GM18519 (cell line): ENCODE data around the gene RANGAP1.
"Not testable (repeated sequence)": the region's sequence is repeated elsewhere in the genome, so short reads cannot be mapped to it uniquely, and the experiment has no call there.

Experiments used
- ATAC-seq: cut with Tn5 transposase; IDR thresholded peaks from one replicate; pipeline ENCODE4 v1.9.1; 2021; ENCODE audit warnings: mild to moderate bottlenecking, moderate library complexity; ENCODE audit not compliant: unreplicated experiment, low FRiP score

RANGAP1 gene

GRCh38 chr22:41301085-41302020, 15.4 kb upstream of the RANGAP1 start, which contains the start of gene ZC3H7B:
Gene ZC3H7B (plus strand): TSS chr22:41301525. CDS start chr22:41320661, 19,136 bp downstream.
- peak; percentile 69 for ATAC-seq

GRCh38 chr22:41300661-41301060, 14.7 kb upstream of the RANGAP1 start:
- ATAC-seq: no peak

GRCh38 chr22:41296826-41297667, 11.1 kb upstream of the RANGAP1 start:
- no peak for ATAC-seq

- not testable (repeated sequence) for ATAC-seq
Observed at GRCh38 chr22:41294816-41295215, 8.8 kb upstream of the RANGAP1 start.

- no peak for ATAC-seq
Observed at GRCh38 chr22:41290262-41291221, 4.6 kb upstream of the RANGAP1 start.

GRCh38 chr22:41289671-41290070, 3.7 kb upstream of the RANGAP1 start:
- ATAC-seq: no peak

- ATAC-seq: no peak
Observed at GRCh38 chr22:41288245-41288946, 2.4 kb upstream of the RANGAP1 start.

- ATAC-seq: peak; percentile 13
Observed at GRCh38 chr22:41286639-41287091, 678 bp upstream of the RANGAP1 start.

GRCh38 chr22:41285441-41285819, 557 bp downstream of the RANGAP1 start:
- peak; percentile 14 for ATAC-seq

- ATAC-seq: no peak
Observed at GRCh38 chr22:41284465-41284864, 1.5 kb downstream of the RANGAP1 start.

- ATAC-seq: no peak
Observed at GRCh38 chr22:41280854-41281253, 5.1 kb downstream of the RANGAP1 start.

GRCh38 chr22:41280065-41280464, 5.9 kb downstream of the RANGAP1 start:
- ATAC-seq: no peak

- ATAC-seq: no peak
Observed at GRCh38 chr22:41274856-41275255, 11.1 kb downstream of the RANGAP1 start.

- no peak for ATAC-seq
Observed at GRCh38 chr22:41273128-41273527, 12.9 kb downstream of the RANGAP1 start.

- no peak for ATAC-seq
Observed at GRCh38 chr22:41271787-41272186, 14.2 kb downstream of the RANGAP1 start.

GRCh38 chr22:41267958-41268357, 18.0 kb downstream of the RANGAP1 start:
- ATAC-seq: no peak

- ATAC-seq: no peak
Observed at GRCh38 chr22:41264408-41264941, 21.5 kb downstream of the RANGAP1 start.

GRCh38 chr22:41263704-41264103, 22.3 kb downstream of the RANGAP1 start:
- no peak for ATAC-seq

- ATAC-seq: no peak
Observed at GRCh38 chr22:41262250-41262765, 23.7 kb downstream of the RANGAP1 start.
